NT2/D1 (cell line): ENCODE results near the gene ARHGEF10L.

Source experiments
- YY1 ChIP-seq: IDR thresholded peaks from 2 replicates; pipeline ENCODE4 v1.6.1; 2011; ENCODE audit not compliant: insufficient read length, insufficient read depth
- ZNF274 ChIP-seq: IDR thresholded peaks from 2 replicates; pipeline ENCODE4 v1.6.1; 2011; ENCODE audit warnings: mild to moderate bottlenecking, low read depth, low read length

GRCh38 chr1:17654519-17654918 lies 115.0 kb downstream of the ARHGEF10L start:
- TF ChIP-seq ZNF274 (no peak), YY1 (no peak)
